Activated effector memory CD4-positive, alpha-beta T cell treated with anti-CD3 and anti-CD28 coated beads, Interleukin-2, amount 50 U/mL, for 16 hours (primary cell): Measurements from ENCODE around the gene NUTM2G.
"Not testable (repeated sequence)": the region's sequence is repeated elsewhere in the genome, so short reads cannot be mapped to it uniquely, and the experiment has no call there.

ENCODE experiments used
- DNase-seq: peaks from one replicate; pipeline ENCODE4 v3.0.0-alpha.2; 2020

Gene NUTM2G

DNA sequence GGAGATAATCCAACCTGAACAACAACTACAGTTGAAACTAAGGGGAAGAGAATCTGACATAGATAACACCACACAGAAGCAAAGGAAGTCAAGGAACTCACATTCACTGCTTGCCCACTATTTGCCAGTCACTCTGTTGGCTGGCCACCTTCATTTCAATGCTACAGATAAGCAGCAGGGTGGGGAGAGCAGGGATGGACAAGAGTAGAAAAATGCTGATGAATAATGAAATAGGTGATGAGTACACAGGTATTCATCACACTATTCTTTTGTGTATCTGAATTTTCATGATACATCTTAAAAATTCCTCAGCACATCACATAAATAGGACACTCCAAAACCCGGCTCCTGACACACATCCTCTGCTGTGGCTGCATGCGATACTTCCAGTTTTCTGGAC is 21.9 kb downstream of the NUTM2G start:
- not testable (repeated sequence) for DNase-seq

DNA sequence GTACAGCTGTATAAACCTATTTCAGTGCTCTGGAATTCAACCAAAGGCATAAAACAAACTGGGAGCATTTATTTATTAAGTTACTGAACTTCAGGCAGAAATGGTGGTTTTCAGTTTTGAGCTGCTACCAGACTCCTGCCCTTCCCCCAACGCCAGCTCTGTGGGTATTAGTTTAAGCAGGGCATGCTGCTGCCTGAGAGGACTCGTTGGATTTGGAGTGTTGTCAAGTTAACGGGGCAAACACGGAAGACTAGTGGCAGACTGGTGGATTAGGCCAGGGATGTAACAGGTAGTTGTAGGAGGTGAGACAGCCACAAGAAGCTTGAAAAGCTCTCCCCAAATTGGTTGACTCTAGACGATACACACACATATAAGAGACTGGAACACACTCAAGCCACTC is 38.9 kb downstream of the NUTM2G start:
- DNase-seq, result not testable (repeated sequence)

DNA sequence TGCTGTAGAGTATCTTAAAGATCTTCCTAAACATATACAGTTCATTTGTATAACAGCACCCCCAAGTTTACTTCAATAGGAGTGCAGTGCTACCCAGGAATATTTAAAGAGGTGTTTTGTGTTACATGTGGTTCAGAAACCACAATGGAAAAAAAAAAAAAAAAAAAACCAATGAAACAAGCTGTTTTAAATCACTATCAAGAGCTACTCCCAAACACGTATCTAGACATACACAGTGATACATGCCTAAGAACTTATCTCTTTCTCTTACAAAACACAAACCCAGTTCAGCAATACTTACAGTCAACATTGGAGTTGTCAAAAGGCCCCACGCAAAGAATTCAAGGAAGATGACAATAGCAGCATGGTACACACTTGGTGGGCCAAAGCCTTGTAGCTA is 43.9 kb downstream of the NUTM2G start:
- DNase-seq, result not testable (repeated sequence)

DNA sequence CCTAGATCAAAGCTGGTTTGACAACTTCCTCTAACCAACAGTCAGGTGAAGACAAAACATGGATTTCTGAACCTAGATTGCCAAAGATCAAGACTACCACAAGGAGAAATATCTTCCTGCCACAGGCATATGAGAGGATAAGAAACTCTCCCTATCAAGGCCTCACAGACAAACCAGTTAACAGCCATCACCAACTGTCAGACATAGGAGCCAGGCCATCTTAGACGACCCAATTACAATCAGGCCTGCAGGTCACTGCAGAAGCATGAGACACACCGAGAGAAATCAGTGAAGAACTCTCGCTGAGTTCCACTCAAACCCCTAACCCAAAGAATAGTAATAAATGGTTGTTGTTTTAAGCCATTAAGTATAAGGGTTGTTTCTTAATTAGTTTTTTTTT is 45.4 kb downstream of the NUTM2G start:
- not testable (repeated sequence) for DNase-seq

DNA sequence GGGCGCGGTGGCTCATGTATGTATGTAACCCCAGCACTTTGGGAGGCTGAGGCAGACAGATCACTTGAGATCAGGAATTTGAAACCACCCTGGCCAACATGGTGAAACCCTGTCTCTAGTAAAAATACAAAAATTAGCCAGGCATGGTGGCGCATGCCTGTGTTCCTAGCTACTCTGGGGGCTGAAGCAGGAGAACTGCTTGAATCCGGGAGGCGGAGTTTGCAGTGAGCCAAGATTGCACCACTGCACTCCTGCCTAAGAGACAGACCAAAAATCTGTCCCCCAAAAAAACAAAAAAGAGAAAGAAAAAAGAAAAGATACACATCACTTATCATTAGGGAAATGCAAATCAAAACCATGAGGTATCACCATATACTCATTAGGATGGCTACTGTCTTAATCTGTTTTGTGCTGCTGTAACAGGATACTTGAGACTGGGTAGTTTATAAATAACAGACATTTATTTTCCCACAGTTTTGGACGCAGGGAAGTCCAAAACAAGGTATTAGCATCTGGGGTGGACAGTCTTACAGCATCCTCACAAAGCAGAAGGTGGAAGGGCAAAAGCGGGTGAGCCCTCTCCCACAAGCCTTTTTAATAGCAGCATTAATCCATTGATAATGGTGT is 55.0 kb downstream of the NUTM2G start:
- not testable (repeated sequence) for DNase-seq

DNA sequence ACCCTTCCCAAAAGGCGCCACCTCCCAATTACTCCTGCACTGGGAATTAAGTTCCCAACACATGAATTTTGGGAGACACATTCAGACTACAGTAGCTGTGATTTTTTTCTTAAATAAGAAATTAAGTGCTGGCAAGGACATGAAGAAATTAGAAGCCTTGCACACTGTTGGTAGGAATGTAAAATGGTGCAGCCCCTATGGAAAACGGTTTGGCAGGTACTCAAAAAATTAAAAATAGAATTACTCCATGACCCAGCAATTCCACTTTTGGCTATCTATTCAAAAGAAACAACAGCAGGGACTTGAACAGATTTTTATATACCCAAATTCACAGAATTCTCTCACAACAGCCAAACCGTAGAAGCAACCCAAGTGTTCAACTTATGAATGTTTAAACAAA is 55.5 kb downstream of the NUTM2G start:
- DNase-seq, result not testable (repeated sequence)

DNA sequence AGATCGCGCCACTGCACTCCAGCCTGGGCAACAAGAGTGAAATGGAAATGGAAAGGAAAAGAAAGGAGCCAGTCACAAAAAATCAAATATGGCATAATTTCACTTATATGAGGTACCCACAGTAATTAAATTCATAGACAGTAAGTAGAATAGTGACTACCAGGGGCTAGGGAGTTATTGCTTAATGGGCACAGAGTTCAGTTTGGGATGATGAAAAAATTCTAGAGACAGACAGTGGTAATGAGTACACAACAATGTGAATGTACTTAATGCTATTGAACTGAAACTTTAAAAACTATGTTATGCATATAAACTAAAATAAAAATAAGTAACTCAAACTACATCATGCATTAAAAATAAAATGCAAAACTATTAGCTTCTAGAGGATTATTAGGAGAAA is 56.2 kb downstream of the NUTM2G start:
- not testable (repeated sequence) for DNase-seq
